HG02642 (cell line): ENCODE results near the gene SLC35F2.
"Not testable (repeated sequence)": the region's sequence is repeated elsewhere in the genome, so short reads cannot be mapped to it uniquely, and the experiment has no call there.

Source experiments
- ATAC-seq: cut with Tn5 transposase; IDR thresholded peaks from one replicate; pipeline ENCODE4 v1.9.1; 2021; ENCODE audit warnings: mild to moderate bottlenecking; ENCODE audit not compliant: unreplicated experiment, poor library complexity

SLC35F2 gene

DNA sequence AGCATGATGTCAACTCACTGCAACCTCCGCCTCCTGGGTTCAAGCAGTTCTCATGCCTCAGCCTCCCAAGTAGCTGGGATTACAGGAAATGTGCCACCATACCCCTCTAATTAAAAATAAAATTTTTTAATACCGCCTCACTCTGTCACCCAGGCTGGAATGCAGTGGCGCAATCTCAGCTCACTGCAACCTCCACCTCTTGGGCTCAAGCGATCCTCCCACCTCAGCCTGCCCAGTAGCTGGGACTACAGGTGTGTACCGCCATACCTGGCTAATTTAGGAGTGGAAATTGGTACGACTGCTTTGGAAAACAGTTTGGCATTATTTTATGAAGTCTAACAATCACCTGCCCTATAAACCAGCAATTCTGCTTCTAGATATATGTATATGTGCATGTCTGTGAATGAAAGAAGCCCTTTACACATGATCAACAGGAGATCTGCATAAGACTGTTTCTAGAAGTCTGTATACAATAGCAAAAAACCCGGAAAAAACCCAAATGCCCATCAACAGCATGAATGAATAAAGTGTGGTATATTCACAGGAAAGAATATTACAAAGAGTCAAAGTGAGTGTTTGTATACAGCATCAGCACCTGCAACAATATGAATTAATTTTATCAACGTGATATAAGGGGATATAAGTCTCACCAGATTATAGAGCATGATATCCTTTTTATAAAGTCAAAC, 16.0 kb downstream of the SLC35F2 start:
- ATAC-seq = no peak

DNA sequence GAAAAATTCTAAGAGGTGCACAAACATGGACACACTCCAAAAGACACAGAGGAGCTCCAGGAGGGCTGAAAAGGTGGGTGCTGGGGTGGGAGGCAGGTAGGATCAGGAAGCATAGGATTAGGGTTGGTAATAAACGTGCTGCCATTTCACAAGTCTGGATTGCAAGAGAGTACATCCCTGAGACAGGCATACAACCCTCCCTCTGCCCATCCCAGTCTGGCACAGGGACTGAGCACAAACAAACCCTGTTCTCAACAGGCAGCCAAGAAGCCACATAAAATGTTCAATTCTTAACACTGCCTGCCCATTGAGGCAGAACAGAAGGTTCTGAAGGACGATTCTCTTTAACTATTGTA, 18.5 kb downstream of the SLC35F2 start:
- peak; percentile 30 for ATAC-seq

DNA sequence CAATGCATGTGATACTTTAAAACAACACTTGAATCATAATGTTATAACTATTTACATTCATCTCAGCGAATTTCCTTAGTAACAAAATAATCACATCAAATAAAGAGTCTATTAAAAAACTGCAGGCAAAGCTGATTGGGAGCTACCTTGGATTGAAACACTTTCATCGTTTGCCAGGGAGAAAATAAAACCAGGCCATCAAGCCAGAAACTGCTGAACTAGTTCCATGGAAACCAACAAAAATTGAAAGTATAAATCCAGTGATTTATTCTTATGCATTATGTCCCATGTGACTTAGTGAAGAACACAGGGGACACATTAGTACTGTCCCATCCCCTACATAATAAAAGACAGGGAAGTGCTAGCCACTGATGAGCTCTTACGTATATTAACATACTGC, 21.7 kb downstream of the SLC35F2 start:
- no peak for ATAC-seq

DNA sequence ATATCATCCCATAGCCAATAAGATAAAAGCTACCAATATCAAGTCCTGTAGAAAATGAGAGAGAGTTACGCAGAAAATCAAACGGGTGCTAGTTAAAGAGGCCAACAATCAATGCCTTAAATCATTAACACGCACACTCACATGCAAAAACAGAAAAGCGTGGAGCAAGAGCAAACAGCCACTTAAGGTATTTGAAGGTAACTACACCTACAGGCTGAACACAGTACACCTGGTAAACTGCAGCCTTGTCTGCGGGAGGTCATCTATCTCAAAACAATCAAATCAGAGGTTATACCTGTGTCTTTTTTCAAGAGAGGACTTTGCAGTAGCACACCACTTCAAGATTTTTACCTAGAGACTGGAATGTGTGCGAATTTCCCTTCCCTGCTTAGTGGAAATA, 23.6 kb downstream of the SLC35F2 start:
- ATAC-seq = no peak

DNA sequence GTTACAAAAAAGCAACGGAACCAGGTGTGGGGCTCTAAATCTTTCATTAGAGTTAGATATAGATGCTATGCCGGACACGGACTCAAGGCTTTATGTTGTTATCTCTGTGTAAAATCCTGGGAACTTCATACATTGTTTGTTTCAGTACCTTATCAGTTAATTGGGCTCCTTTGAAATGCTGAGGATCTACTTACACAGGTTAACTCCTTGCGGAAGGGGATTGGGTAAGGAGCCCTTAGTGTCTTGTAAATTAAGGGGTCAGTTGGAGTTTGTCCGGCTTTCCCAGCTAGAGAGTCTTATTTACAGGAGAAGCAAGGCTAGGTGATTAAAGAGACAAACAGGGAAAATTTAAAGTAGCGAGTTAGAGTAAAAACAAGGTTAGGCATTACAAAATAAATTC, 24.7 kb downstream of the SLC35F2 start:
- not testable (repeated sequence) for ATAC-seq

DNA sequence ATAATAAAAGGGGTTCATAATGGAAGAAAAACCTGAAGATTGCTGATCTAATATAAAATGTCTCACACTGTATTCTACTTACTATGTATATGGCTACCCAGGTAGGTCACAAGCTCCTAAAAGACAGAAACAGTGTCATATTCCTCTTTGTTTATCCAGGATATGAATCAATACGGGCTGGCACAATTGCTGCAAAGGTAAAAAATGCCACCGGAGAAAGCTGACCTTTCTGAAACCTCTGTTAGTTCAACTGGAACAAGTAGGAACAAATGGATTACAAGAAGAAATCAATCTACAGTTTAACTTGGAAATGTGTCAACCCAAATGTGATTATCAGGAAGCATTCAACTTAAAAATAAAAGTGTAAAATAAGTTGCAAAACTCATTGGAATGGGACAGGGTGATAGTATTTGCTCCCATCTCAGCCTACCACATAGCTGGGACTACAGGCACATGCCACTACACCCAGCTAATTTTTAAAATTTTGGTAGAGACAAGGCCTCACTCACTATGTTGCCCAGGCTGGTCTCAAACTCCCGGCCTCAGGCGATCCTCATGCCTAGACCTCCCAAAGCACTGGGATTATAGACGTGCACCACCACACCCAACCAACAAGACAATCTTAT, 27.6 kb downstream of the SLC35F2 start:
- ATAC-seq = no peak

DNA sequence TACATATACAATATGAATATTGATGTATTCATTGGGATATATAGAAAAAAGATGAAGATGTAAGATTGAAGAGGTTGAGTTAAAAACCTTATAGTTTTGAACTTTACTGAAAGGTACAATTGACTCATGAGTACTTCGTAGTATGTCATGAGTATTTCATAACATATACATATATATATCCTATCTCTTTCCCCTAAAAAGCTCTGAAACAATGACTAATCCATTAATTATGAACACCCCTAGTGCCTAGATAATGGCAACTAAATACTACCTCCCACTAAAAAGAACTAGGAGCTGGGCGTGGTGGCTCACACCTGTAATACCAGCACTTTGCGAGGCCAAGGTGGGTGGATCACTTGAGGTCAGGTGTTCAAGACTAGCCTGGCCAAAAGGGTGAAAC, 31.5 kb downstream of the SLC35F2 start:
- no peak for ATAC-seq

DNA sequence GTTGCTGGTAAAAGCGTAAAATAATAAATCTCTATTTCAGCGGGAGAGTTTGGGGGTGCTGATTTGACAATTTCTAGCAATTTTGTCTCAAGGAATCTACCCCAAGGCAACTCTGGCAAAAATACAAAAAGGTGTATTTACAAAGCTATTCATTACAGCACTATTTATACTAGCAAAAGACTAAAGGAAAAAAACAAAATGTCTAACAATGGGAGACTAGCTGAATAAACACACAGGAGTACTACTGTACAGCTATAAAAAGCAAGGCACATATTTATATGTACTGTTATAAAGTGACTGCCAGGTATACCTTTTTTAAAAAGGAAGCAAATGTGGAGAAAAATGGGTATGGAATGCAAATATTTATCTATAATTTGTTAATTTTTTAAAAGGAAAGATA, 32.7 kb downstream of the SLC35F2 start:
- no peak for ATAC-seq

DNA sequence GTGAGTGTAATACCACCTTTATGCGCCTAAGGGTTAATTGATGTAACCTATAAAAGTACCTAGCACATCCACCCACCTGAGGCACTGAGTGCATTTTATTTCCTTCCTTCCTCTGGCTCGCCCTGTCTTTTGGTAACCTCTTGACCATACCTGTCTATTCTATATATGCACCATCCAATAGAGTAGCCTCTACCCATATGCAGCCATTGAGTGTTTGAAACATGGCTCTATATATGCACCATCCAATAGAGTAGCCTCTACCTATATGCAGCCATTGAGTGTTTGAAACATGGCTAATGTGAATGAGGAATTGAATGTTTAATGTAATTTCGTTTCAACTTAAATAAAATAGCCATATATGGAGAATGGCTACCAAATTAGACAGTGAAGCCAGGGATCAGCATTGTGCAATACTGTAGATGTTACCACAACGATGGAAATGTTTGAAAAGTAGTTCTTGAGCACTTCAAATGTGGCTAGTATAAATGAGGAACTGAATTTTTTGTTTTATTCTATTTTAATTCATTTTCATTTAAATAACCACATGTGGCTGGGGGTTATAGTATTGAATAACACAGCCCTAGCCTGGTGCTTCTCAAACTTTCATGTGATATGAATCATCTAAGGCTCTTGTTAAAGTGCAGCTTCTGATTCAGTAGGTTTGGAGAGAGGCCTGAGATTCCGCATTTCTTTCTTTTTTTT, 33.8 kb downstream of the SLC35F2 start:
- no peak for ATAC-seq

DNA sequence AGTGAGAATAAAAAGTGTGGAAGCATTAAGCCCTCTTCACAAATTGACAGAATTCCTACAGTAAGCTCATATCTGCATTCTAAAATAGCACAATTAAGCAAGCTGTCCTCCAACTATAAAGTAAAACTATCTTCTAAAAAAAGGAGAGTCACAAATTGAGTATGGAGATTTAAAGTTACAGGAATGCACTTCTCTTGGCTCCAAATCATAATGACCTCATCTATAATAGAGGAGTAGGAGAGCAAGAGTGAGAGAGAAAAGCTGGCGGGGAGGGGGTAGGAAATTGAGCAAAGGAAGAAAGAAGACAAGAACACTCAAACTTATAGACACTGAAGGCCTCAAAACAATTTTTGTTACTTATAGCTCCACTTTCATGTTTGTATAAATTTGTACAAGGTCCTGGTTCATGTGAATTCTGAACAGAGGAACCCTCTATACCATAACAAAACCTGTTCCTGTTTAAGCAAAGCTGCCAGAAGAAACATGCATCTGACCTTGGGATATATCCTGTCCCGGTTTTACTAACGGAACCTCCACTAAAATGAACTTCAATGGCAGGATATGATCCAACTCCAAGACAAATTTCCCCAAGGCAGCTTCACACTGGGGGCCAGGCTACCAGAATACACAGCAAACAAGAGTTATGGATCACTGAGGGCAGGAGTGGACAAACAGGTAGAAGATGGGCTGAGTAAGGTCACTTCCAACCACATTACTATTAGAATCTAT, 37.2 kb downstream of the SLC35F2 start:
- ATAC-seq = no peak

DNA sequence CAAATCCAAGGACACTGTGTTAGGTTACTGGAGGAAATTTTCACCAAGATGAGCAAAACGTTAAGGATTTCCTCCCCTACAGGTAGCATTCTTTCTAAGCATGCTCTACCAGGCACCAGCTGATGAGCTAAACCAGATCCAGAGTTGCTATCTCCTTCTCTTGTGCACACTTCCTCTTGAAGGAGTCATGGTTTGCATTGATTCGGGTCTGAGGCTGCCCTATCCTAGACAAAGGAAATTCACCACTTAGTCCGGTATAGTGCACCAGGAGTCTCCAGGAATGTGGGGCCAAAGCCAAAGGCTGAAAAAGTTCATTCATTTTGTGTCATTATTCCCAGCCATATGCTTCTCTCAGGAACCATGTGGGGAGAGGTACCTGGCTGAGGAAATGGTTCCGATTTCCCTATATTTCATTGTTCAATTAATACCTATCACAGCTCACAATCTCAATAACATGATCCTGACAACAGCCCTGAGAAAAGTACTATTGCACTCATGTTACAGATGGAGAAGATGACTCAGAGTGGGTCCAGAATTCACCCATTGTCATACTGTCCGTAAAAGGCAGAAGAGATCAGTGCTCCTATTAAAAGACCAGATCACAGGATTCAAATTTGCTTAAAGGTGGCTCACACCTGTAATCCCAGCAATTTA, 39.1 kb downstream of the SLC35F2 start:
- ATAC-seq = no peak

DNA sequence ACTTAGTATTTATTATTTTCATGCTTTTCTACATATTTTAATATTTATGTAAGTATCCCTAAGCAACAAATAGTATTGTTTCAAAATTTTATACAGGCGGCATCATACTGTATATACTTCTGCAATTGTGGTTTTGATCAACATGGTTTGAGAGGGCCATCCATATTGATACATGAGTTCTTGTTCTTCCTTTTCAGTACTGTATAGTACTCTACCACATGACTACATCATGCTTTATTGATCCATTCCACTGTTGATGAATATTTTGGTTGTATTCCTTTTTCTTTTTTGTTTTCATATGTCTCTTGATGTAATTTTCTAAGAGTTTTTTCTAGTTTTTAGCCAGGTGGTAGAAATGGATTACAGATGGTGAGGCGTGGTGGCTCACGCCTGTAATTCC, 40.1 kb downstream of the SLC35F2 start:
- no peak for ATAC-seq

DNA sequence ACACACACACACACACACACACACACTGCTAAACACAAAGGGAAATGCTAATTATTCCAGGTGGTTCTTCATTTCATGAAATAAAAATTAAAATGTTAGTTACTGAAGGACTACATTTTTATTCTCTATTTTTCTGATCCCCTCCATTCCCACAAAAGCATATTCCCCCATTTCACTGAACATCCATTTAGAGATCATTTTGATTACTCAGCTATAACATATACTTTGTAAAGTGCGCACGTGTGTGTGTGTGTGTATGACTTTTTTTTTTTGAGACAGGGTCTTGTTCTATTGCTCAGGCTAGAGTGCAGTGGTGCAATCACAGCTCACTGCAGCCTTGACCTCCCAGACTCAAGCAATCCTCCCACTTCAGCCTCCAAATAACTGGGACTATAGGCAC, 42.6 kb downstream of the SLC35F2 start:
- ATAC-seq = no peak

DNA sequence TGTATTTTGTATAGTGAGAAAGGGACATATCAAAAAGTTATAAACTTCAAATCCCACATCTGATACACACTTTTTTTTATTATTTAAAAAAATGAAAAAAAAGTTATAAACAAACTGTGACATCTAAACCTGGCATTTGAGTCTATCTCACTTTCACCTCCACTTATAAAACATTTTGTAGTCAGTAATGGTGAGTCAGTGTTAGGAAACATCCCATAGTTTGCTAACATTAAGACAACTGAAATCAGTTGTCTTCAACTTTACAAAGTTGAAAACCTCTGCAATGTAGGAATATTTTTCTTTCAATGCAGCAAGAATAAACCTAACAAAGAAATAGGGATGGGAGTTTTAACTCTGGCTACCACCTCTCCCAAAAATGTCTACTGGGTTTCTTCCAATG, 47.7 kb downstream of the SLC35F2 start:
- ATAC-seq = no peak

DNA sequence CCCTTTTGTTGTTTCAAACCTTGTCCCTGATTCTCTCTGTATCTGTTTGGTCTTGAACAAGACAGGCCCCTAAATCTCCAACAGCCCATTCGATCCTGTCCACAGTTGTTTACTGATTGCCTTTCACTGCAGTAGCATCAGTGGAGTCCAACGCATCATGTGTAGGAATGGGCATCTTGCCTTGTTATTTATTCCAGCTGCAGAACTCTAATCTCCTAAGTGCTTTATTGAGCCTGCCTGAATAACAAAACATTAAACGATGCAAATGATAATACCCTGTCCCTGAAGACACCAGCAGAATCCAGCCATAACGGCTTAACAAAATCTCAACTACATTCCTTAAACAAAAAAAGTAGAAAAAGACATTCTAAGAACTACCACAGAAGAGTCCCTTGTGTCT, 50.1 kb downstream of the SLC35F2 start:
- ATAC-seq = no peak

DNA sequence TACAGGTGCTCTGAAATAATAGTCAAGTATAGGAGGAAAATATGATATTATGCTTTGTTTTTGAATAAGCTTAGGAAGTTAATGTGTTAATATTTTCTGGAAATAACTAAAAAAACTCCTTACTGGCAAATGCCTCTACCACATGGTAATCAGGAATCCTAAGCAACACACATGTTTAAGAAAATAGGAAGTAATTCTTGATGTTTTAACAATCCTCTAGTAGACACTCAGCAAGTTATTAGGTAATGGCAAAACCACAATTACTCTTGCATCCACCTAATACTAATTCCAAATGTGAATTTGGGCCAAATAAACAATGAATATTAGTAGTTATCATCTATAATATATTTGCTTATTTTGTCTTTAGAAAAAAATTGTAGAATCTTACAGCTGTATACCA, 53.6 kb downstream of the SLC35F2 start:
- ATAC-seq = no peak

DNA sequence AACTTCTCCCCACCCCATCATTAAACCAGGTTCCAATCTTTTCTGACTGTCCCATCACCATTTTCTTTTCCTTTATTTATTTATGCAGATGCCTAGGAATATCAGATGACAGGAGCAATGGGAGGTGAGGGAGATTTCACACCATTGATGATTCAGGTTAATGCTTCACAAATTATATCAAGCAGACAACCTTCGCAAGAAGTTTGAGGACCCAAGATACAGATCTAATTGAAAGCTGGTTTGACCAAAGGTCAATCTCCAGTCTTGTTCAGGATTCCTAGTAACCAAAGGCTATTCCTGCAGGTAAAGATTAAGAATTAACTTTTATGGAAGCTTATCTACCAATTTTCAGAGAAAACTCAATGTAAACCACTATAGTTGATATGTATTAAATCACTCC, 54.4 kb downstream of the SLC35F2 start:
- no peak for ATAC-seq

DNA sequence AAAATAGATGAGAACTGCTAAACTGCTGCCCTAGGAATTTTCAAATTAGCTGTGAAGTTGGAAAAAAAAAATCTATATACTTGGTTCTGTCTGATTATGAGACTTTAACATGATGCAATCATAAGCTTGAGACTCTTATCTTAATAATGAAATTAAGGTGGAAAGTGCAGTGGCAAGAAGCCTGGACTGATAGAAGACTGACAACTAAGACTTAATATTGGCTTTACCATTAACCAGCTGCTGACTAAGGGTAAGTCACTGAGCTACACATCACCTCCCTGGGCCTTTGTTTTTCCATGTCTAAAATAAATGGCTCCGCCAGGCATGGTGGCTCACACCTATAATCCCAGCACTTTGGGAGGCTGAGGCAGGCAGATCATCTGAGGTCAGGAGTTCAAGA, 56.9 kb downstream of the SLC35F2 start:
- no peak for ATAC-seq

DNA sequence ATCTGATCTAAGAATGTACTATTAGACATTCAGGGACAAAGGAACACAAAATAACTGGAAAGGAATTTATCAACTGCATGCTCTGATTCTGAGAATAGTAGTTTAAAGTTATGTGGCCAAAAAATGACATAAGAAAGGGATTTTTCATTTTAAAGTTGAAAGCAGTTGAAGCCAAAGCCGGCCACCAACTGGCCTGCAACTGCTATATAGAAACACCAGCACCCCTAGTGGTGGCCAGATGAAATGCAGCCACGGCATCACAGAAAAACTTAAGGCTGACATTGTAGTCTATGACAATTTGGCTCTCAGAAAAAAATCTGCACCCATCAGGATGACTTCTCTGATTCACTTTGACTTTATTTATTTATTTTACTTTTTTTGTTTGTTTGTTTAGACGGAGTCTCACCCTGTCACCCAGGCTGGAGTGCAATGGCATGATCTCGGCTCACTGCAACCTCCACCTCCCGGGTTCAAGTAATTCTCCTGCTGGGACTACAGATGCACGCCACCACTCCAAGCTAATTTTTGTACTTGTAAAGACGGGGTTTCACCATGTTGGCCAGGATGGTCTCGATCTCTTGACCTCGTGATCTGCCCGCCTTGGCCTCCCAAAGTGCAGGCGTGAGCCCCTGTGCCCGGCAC, 59.2 kb downstream of the SLC35F2 start:
- peak; percentile 85 for ATAC-seq

DNA sequence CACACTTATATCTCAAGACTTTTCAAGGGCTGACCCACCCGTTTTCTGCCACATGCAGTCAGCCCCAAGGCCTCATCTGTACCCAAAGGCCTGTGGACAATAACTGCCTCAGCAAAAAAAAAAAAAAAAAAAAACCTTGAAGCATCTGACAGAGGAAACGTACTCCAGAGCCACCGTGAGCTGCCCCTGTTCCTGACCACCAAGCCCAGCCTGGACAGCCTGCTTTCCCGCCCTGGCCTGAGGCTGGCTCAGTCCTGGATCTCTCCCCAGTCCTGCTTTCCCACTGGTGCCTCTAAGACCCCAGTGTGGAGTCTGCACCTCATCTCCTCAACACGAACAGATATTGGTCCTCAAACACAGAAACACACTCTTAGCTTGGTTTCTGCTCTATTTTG, 66.5 kb downstream of the SLC35F2 start:
- no peak for ATAC-seq
